Measurements from ENCODE around the gene OLA1.

The OLA1 gene

DNA sequence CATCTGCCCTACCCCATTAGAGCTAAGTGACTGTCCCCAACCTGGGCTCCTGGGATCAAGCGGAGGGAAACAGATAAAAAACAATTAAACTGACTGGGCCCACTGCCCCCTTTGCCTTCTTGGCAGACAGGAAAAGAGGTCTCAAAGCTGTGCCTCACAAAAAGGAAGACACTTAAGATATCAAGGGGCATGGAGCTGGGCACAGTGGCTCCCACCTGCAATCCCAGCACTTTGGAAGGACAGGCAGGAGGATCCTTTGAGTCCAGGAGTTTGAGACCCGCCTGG is 208.0 kb downstream of the OLA1 start:
- in situ Hi-C loops (cut with HindIII; ENCODE audit: low pct_unique_long_range_greater_than_20kb, low sequenced_read_pairs) = no loop called here
- no peak for DNase-seq (ENCODE audit: low read depth in 1 of 2, low spot score in 1 of 2)
- TF ChIP-seq JUND (IDR thresholded peaks at IDR 0.05; ENCODE audit: low read depth) = no peak

DNA sequence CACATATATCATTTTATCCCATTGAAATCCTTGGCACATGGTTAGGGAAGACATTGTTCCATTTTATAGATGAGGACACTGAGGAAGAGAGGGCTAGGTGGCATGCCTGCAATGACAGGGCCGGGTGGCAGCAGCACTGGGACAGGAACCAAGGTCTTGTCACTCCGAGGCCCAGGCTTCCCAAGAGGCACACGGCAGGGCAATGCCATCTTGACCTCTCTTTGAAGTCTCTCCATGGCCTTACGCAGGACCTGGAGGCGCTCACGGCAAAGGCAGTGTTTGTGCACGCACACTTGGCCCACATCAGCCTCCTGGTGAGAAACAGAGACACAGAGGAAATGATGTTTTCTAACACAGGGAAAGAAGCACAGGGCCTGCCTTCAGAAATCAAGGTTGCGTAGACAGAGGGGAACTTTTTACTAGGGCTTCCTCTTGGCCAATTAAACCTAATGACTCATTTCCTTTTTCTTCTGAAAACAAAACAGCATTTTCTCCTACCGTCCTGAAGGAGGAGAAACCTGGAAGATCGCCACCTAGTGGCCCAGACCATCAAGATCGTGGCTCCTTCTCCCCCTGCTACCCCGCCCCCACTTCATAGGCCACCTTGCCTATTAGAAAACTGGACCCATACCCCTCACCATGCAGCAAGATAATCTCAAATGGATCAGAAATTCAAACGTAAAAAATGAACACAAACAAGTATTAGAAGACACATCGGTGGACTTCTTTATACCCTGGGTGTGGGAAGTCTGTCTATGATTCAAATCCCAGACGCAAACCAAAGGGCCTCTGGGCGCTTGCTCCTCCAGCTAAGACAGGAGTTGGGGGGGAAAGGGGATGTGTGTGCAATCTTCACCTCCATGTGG is 208.5 kb downstream of the OLA1 start:
- in situ Hi-C loops (cut with HindIII; ENCODE audit: low pct_unique_long_range_greater_than_20kb, low sequenced_read_pairs) = no loop called here
- DNase-seq (ENCODE audit: low read depth in 1 of 2, low spot score in 1 of 2) = peak; percentile 43 to 84

DNA sequence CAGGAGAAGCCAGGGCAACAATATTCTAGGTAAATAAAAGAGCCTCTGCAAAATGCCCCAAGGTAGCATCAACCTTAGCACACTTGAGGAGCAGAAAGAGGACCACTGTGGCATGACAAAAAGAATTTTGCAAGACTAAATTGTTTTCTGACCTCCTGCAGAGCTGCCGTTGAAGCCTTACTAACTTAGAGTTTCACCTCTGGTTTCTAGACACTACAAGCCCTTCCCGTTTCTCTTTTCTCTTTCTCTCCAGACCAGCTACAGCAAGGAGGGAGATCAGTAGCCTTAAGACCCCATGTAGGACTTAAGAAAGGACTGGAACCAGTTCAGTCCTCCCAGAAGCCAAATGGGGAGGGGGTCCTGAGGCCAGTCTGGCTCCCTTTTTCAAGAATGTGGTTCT is 209.9 kb downstream of the OLA1 start:
- no peak for DNase-seq (ENCODE audit: low read depth in 1 of 2, low spot score in 1 of 2)
- in situ Hi-C loops (cut with HindIII; ENCODE audit: low pct_unique_long_range_greater_than_20kb, low sequenced_read_pairs) = no loop called here

More for the DNA sequence above, 208.5 kb downstream of the OLA1 start:
- TF ChIP-seq JUND (IDR thresholded peaks at IDR 0.05; ENCODE audit: low read depth) = no peak

DNA sequence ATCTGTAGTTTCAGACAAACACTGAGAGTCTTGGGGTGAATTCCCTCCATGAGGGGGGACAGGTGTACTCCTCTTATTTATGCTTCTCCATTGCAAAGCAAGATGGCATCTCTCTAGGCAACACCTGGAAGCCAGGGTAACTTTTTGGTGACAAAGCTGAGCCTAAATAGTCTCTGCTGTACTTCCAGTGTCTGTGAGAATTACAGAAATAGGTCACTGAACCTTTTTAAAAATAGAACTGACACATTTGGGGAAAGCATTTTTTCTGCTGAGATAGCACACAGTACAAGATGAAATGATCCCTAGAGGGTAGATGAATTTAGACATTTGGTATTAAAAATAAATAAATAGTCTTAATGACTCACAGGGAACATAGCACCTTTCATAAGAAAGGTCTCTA is 211.5 kb downstream of the OLA1 start:
- in situ Hi-C loops (cut with HindIII; ENCODE audit: low pct_unique_long_range_greater_than_20kb, low sequenced_read_pairs) = no loop called here
- DNase-seq (ENCODE audit: low read depth in 1 of 2, low spot score in 1 of 2) = no peak
- TF ChIP-seq JUND (IDR thresholded peaks at IDR 0.05; ENCODE audit: low read depth) = no peak

More for the DNA sequence above, 209.9 kb downstream of the OLA1 start:
- no peak for TF ChIP-seq JUND (IDR thresholded peaks at IDR 0.05; ENCODE audit: low read depth)

DNA sequence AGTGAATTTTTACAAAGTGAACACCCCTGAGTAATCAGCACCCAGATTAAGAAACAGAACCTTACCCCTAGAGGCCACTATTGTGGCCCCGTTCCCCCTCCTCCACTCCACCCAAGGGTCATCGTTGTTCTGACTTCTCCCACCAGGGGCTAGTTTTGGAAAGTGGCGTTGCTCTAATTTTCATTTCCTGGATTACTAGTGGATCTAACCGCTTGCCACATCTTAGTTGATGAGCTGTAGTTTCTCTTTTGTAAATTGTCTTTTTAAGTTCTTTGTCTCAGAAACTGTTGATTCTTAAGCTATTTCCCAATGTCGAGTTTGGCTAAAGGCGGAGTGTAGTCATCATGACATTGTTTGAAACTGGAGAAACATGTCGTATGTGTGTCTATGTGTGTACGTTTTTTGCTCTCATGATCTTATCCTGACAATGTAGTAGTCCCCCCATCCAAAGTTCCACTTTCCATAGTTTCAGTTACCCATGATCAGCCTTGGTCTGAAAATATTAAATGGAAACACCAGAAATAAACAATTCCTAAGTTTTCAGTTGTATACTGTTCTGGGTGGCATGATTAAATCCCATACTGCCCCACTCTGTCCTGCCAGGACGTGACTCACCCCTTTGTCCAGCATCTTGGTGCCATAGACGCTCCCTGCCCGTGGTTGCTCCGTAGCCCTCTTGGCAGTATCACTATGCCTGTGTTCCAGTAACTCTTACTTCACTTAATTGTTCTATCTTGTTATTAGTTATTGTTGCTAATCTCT is 212.2 kb downstream of the OLA1 start:
- DNase-seq (ENCODE audit: low read depth in 1 of 2, low spot score in 1 of 2) = no peak
- in situ Hi-C loops (cut with HindIII; ENCODE audit: low pct_unique_long_range_greater_than_20kb, low sequenced_read_pairs) = no loop called here
- no peak for TF ChIP-seq JUND (IDR thresholded peaks at IDR 0.05; ENCODE audit: low read depth)

DNA sequence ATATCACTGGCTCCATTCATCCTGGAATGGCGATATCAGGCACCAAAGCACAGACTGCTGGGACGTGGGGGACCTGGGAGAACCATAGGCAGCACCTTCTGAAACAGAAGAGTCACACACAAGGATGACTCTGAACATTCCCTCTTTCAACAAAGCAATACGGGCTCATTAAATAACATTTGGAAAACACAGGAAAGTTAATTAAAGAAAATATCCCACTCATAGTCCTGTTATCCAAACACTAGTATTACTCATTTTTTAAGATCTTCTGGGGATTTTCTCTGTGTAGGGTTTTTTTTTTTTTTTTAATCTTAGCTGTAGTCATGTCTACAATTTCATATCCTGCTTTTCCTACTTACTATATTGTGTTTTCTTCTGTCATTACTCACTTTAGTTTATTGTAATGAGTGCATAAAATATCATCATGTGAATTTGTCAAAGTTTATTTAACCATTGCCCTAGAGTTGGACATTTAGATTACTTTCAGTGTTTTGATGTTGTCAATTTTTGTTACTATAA is 213.2 kb downstream of the OLA1 start:
- no peak for TF ChIP-seq JUND (IDR thresholded peaks at IDR 0.05; ENCODE audit: low read depth)
- no peak for DNase-seq (ENCODE audit: low read depth in 1 of 2, low spot score in 1 of 2)
- in situ Hi-C loops (cut with HindIII; ENCODE audit: low pct_unique_long_range_greater_than_20kb, low sequenced_read_pairs) = no loop called here

DNA sequence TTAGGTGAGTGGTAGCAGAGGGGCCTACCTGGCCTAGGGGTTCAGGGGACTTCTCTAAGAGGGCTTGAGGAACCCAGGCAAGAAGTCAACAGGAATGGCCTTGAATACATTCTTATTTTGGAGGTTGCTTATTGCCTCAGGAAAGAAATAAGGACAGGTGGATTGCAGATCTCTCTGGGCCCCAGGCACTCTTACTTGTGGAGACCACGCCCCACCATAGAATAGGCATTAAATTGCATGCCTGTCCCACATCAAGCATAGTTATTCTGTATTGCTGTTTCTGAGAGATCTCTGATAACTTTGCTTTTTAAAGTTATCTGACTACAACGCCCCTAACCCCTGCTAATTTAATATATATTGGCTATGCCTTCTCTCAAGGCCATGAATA is 215.2 kb downstream of the OLA1 start:
- in situ Hi-C loops (cut with HindIII; ENCODE audit: low pct_unique_long_range_greater_than_20kb, low sequenced_read_pairs) = no loop called here
- TF ChIP-seq JUND (IDR thresholded peaks at IDR 0.05; ENCODE audit: low read depth) = no peak
- DNase-seq (ENCODE audit: low read depth in 1 of 2, low spot score in 1 of 2) = no peak

DNA sequence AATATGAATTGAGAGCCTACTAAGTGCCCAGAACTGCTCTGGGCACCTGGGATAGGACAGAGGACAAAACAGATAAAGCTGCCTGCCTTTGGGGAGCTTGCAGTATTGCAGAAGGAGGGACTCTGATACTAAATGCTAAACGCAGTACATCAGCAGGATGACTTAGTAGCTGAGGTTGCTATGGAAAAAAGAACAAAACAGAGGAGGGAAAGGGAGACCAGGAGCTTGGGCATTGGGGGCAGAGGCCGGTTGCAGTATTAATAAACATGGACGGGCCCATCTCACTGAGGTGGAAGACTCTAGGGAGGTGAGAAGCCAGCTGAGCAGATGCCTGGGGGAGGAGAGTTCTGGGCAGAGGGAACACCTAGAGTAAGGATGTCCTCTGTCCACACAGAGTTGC is 217.1 kb downstream of the OLA1 start:
- in situ Hi-C loops (cut with HindIII; ENCODE audit: low pct_unique_long_range_greater_than_20kb, low sequenced_read_pairs) = no loop called here
- TF ChIP-seq JUND (IDR thresholded peaks at IDR 0.05; ENCODE audit: low read depth) = no peak
- no peak for DNase-seq (ENCODE audit: low read depth in 1 of 2, low spot score in 1 of 2)

DNA sequence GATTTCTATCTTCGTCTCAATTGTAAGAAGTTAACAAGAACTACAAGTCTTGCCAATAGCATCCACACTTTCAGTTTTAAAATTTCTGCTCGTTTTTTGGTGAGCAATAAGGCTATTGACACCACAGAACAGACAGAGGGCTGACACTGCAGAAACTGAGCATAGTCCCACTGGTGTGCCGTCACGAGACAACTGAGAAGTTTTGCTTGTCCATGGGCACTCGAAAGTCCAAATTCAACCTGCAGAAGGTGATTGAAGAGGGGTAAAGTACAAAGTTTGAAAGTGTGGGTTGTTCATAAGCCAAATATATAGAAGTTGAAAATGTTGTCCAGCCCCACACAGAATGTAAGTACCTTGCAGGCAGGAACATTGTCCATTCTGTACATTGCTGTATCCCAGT is 219.4 kb downstream of the OLA1 start:
- in situ Hi-C loops (cut with HindIII; ENCODE audit: low pct_unique_long_range_greater_than_20kb, low sequenced_read_pairs) = no loop called here
- no peak for DNase-seq (ENCODE audit: low read depth in 1 of 2, low spot score in 1 of 2)
- TF ChIP-seq JUND (IDR thresholded peaks at IDR 0.05; ENCODE audit: low read depth) = no peak

DNA sequence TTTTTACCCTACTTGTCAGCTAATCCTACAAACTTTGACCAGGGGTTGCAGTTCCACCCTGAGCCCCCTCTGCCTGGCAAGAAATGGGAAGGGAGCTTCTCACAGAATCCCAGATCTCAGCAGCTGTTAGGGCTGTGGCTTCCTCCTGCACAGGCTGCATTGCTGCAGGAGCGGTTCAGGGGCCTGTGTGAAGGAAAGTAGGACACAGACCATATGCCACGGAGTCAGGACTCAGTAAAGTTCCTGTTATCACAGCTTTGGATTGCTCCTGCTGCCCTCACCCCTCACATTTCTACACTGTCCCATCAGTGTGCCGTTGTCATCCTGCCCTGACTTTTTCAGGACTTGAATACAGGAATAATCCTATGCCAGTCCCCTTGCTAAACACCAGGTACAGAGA is 220.4 kb downstream of the OLA1 start:
- DNase-seq (ENCODE audit: low read depth in 1 of 2, low spot score in 1 of 2) = no peak
- in situ Hi-C loops (cut with HindIII; ENCODE audit: low pct_unique_long_range_greater_than_20kb, low sequenced_read_pairs) = no loop called here
- no peak for TF ChIP-seq JUND (IDR thresholded peaks at IDR 0.05; ENCODE audit: low read depth)

DNA sequence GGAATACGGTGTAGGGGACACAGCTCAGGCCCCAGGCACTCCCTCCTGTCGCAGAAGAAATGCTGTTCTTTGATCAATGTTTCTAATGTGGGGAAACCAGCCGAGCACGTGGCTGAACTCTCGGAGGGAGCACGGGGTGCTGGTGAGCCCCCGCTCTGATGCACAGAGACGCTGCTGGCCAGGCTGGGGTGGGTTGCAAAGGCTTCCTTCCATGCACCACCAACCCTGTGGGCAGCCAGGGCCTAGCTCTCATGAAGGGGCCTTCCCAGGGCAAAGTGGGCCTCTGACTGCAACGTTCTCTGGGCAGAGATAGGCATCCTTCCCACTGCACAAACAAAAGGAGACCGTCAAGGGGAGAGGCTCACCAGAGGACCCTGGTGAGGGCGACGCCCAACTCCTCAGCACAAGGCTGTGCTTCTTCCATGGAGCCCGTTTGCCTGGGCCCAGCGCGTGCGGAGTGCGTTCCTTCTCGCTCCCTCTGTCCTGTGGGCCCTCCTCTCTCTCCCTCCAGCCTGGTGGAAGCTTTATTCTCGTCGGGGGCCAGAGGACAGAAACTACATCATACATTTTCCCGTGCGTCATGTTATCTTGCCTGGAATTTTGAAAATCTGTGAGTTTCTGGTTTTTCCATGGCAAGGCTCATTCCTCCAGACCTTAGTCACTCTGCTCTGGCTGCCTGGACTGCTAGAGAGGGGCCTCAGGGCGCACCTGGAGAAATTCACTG is 222.0 kb downstream of the OLA1 start:
- no peak for DNase-seq (ENCODE audit: low read depth in 1 of 2, low spot score in 1 of 2)

DNA sequence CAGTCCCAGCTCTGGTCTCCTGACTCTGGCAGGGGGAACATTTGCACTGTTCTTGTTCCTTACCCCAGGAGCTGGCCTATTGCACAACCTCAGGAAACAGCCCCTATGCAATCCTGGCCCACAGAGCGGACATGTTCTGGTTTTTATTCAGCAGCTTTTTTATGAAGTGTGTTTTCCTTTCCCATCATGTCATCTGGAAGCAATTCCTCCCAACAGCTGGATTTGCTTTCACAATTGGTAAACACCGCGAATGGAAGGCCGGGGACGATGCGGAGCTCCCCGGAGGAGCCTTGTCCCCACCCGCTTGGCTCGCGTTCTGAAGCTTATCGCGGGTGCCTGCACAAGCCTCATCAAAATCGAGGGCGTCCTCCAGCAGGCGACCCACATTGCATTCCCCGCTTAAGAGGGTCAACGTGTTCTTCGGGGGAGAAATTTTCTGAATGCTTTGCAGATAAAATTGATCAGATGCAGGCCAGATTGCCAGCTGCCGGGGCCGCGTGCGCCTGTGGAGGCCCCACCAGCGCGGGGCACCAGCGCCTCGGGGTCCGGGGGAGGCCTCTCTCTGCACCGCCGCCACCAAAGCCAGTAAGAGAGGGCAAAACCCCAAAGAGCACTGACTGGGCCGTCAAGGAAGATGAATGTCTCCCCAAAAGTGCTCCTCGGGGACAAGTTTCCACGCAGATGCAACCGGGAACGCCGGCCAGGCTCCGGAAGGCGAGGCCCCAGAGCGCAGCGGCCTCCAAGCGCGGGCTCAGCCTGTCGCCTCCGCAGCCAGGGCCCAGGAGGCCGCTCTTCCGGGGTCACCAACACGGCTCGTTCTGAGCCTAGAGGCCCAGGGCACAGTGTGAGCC is 222.8 kb downstream of the OLA1 start:
- no peak for TF ChIP-seq JUND (IDR thresholded peaks at IDR 0.05; ENCODE audit: low read depth)
- in situ Hi-C loops (cut with HindIII; ENCODE audit: low pct_unique_long_range_greater_than_20kb, low sequenced_read_pairs) = no loop called here
- no peak for DNase-seq (ENCODE audit: low read depth in 1 of 2, low spot score in 1 of 2)

More for the DNA sequence above, 222.0 kb downstream of the OLA1 start:
- TF ChIP-seq JUND (IDR thresholded peaks at IDR 0.05; ENCODE audit: low read depth) = no peak
- in situ Hi-C loops (cut with HindIII; ENCODE audit: low pct_unique_long_range_greater_than_20kb, low sequenced_read_pairs) = no loop called here
